Omental fat pad (tissue), 4 donors: Measurements from ENCODE around the gene HASPIN. TPM values are rescaled to one million over a fixed set of nuclear protein-coding genes. Genes with fewer than 3 reads are reported as not detected.

Experiments
- ATAC-seq: fragments of 150-250 bp; one replicate; pipeline ENCODE4 v1.9.1; 2016; ENCODE audit warnings: mild to moderate bottlenecking, moderate library complexity; ENCODE audit not compliant: low FRiP score
- DNase-seq: peaks from one replicate; pipeline ENCODE4 v3.0.0-alpha.2; 2019; ENCODE audit warnings: low spot score
- CTCF ChIP-seq, 3 donors: fragments of 450-650 bp; IDR thresholded peaks; one replicate each; pipeline ENCODE4 v1.5.1; 2016 to 2017; ENCODE audit warnings: antibody characterized with exemption in 3 of 3, mild to moderate bottlenecking in 3 of 3, moderate library complexity in 2 of 3
- total RNA-seq, 4 donors: library from RNA; depleted of rRNA; stranded (reverse); fragments of >200 nt; gene quantifications; one replicate each; pipeline ENCODE4 v1.1.0, GENCODE V29; 2016

Gene HASPIN
- total RNA-seq, 4 donors from 2014 or later: 0.19 to 0.69 (median 0.24) TPM; not detected in 1

- ATAC-seq: no peak
- no peak for TF ChIP-seq CTCF (IDR thresholded peaks at IDR 0.05)
Measured at GRCh38 chr17:3735515-3735914, 11.8 kb downstream of the HASPIN start.

DNA sequence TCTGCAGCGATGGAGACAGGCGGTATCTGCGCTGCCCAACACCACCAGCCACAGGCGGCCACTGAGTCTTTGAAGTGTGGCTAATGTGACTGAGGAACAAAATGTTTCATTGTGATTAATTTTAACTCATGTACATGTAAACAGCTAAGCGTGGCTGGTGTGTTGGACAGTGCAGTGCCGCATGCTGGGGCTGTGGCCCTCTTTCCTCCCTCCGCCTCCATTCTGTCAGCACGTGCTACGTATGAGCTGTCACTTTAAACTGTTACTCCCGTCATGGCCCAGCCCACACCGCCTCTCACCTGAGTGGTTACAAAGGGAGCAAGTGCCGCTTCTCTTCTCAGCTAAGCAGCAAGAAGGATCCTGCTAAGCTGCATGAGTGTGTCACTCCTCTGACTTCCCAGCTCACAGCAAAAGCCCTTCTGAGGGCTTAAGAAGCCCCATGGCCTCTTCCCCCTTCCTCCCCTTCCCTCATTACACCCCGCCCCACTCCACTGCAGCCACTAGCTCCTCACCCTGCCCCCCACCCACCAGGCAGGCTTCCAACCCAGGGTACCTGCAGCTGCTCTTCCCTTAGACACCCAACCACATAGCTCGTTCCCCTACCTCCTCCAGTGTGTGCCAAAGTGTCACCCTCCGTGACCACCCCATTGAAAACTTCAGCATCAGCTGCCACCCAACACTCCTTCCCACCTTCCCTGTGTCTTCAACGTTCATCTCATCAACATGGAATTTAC lies 15.0 kb downstream of the HASPIN start:
- TF ChIP-seq CTCF (IDR thresholded peaks at IDR 0.05): no peak

More at GRCh38 chr17:3735515-3735914, 11.8 kb downstream of the HASPIN start:
- no peak for DNase-seq

GRCh38 chr17:3739422-3740124 lies 15.9 kb downstream of the HASPIN start:
- TF ChIP-seq CTCF (IDR thresholded peaks at IDR 0.05): no peak
- ATAC-seq: no peak
- no peak for DNase-seq

More for the DNA sequence above, 15.0 kb downstream of the HASPIN start:
- DNase-seq (no peak), ATAC-seq (no peak)

GRCh38 chr17:3740611-3741073 lies 16.9 kb downstream of the HASPIN start:
- TF ChIP-seq CTCF (IDR thresholded peaks at IDR 0.05): no peak
- DNase-seq: no peak
- no peak for ATAC-seq

DNA sequence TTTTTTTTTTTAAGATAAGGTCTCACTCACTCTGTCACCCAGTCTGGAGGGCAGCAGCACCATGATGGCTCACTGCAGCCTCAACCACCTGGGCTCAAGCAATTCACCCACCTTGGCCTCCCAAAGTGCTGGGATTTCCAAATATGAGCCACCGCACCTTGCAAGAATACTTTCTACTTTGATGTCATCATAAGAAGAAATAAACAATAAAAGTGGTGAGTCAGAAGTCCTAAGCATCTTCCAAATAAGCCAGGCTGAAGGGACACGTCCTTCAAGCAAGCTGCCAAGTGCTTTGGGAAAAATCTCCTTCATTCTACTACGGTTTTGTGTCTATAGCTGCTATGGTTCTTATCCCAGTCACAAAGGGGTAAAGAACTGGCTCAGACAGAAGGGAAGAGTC lies 20.3 kb downstream of the HASPIN start:
- no peak for DNase-seq
- no peak for TF ChIP-seq CTCF (IDR thresholded peaks at IDR 0.05)
- no peak for ATAC-seq

DNA sequence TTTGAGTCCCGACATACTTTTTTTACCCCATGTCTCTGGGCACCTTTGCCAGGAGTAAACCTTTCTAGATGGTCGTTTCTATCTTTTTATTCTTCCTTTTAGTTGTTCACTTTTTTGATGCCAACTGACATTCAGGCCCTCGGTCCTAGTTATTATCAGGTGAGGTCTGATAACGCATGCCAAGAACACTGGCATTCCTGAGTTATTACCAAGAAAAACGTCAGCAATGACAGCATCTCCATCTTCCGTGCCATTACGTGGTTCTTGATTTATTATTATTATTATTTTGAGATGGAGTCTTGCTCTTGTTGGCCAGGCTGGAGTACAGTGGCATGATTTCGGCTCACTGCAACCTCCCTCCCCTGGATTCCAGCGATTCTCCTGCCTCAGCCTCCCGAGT lies 21.4 kb downstream of the HASPIN start:
- no peak for TF ChIP-seq CTCF (IDR thresholded peaks at IDR 0.05)
- DNase-seq (no peak), ATAC-seq (no peak)
